Suprapubic skin (tissue), 4 donors: Measurements from ENCODE around the gene JMJD4.

ENCODE experiments used
- CTCF ChIP-seq, 2 donors: fragments of 200-600 bp in 1 of 2; fragments of 450-650 bp in 1 of 2; sonication (generic) in 1 of 2; IDR thresholded peaks; one replicate each; pipeline ENCODE4 v1.5.1; 2016 to 2019; ENCODE audit warnings: antibody characterized with exemption in 2 of 2, mild to moderate bottlenecking in 1 of 2, moderate library complexity in 1 of 2
- POLR2A ChIP-seq, 2 donors: fragments of 450-650 bp; IDR thresholded peaks; one replicate each; pipeline ENCODE4 v1.6.1; 2017; ENCODE audit warnings: antibody characterized with exemption in 2 of 2, mild to moderate bottlenecking in 2 of 2, moderate library complexity in 2 of 2
- POLR2AphosphoS5 ChIP-seq, 3 donors: sonication (generic); formaldehyde crosslinking; IDR thresholded peaks; one replicate each; pipeline ENCODE4 v1.6.1; 2017; ENCODE audit warnings: antibody characterized with exemption in 3 of 3

- no peak for TF ChIP-seq CTCF (IDR thresholded peaks at IDR 0.05)
- no peak for TF ChIP-seq POLR2A (IDR thresholded peaks at IDR 0.05)
- no peak for TF ChIP-seq POLR2AphosphoS5 (IDR thresholded peaks at IDR 0.05)
Measured at GRCh38 chr1:227740401-227740960, 5.4 kb upstream of the JMJD4 start.
